ENCODE results near the gene NPC1L1. TPM values are rescaled to one million over a fixed set of nuclear protein-coding genes. Genes with fewer than 3 reads are reported as not detected.

The NPC1L1 gene
- total and polyA plus RNA-seq, 7 donors: 0.03 to 0.28 (median 0.17) TPM; not detected in 3

- H3K27ac ChIP-seq: no peak overlapping the region
- H3K4me1 ChIP-seq: peaks cover 14% of the 10 kb centered on the region
- WGBS, 3 donors: 81 to 87% (median 81%) methylated on average over 2 of the region's 2 CpGs
- H3K36me3 ChIP-seq (ENCODE audit: insufficient read depth in 1 of 2, low read depth in 1 of 2): no peaks in the 10 kb centered on the region
- no peak overlapping the region for H3K4me3 ChIP-seq
- intact Hi-C loops (cut with DNase I): loop anchor here in 1 of 2 donors (5.0 kb wide), 1 partner anchor 72 kb away; no protein-coding TSS in a partner anchor
- DNase-seq (no peak), ATAC-seq (no peak)
- H3K9me3 ChIP-seq: no peaks in the 10 kb centered on the region
- no peaks in the 10 kb centered on the region for H3K27me3 ChIP-seq (ENCODE audit: insufficient read depth in 3 of 3, low read length in 2 of 3)
- no peak for TF ChIP-seq CTCF (IDR thresholded peaks at IDR 0.05)
Observed at GRCh38 chr7:44494960-44495359, 46.2 kb downstream of the NPC1L1 start.

GRCh38 chr7:44491229-44491628, 49.9 kb downstream of the NPC1L1 start:
- ATAC-seq (no peak), DNase-seq (no peak)
- H3K4me3 ChIP-seq: peak overlapping the region; percentile 88
- intact Hi-C loops (cut with DNase I): no loop called here
- H3K27ac ChIP-seq: peak overlapping the region; percentile 97
- no peaks in the 10 kb centered on the region for H3K36me3 ChIP-seq (ENCODE audit: insufficient read depth in 1 of 2, low read depth in 1 of 2)
- no peaks in the 10 kb centered on the region for H3K9me3 ChIP-seq
- H3K27me3 ChIP-seq (ENCODE audit: insufficient read depth in 3 of 3, low read length in 2 of 3): no peaks in the 10 kb centered on the region
- H3K4me1 ChIP-seq: peaks cover 28% of the 10 kb centered on the region
- no peak for TF ChIP-seq CTCF (IDR thresholded peaks at IDR 0.05)
- WGBS, 3 donors: 8 to 11% (median 8%) methylated on average over 3 of the region's 3 CpGs

GRCh38 chr7:44490351-44491200, 50.6 kb downstream of the NPC1L1 start, which contains the start of gene NUDCD3:
NUDCD3 (minus strand) TSS chr7:44490658; CDS start chr7:44490600, 58 bp downstream.
- Histone ChIP-seq H3K9me3 (no peaks in the 10 kb centered on the region), H3K27ac (peak within 1 kb of the TSS; percentile 97), H3K4me3 (peak within 1 kb of the TSS; percentile 88), H3K27me3 (ENCODE audit: insufficient read depth in 3 of 3, low read length in 2 of 3) (no peaks in the 10 kb centered on the region), H3K36me3 (ENCODE audit: insufficient read depth in 1 of 2, low read depth in 1 of 2) (no peaks in the 10 kb centered on the region), H3K4me1 (peaks cover 35% of the 10 kb centered on the region)
- WGBS, 3 donors: 0 to 1% (median 1%) methylated on average over 57 to 63 of the region's 63 CpGs
- intact Hi-C loops (cut with DNase I): no loop called here
- DNase-seq (peak; percentile 85 to 93), ATAC-seq (peak; percentile 94 to 98 (median 96))
- TF ChIP-seq CTCF (IDR thresholded peaks at IDR 0.05): no peak

GRCh38 chr7:44489955-44490350, 51.2 kb downstream of the NPC1L1 start:
- DNase-seq (no peak), ATAC-seq (peak; percentile 6 to 18 (median 8))
- Histone ChIP-seq H3K4me1 (peaks cover 41% of the 10 kb centered on the region), H3K36me3 (ENCODE audit: insufficient read depth in 1 of 2, low read depth in 1 of 2) (peaks cover under 1 to 2% of the 10 kb centered on the region in 2 donors), H3K9me3 (no peaks in the 10 kb centered on the region), H3K27ac (peak overlapping the region; percentile 97), H3K27me3 (ENCODE audit: insufficient read depth in 3 of 3, low read length in 2 of 3) (no peaks in the 10 kb centered on the region), H3K4me3 (peak overlapping the region; percentile 88)
- WGBS, 3 donors: 0 to 1% (median 1%) methylated on average over 19 of the region's 19 CpGs
- intact Hi-C loops (cut with DNase I): no loop called here
- TF ChIP-seq CTCF (IDR thresholded peaks at IDR 0.05): no peak
